Spleen (tissue), 7 donors: Measurements from ENCODE around the gene PEAK1.

Source experiments
- POLR2A ChIP-seq, 3 donors: fragments of 450-650 bp; IDR thresholded peaks; one replicate each; pipeline ENCODE4 v1.5.1; 2017; ENCODE audit warnings: antibody characterized with exemption in 3 of 3, mild to moderate bottlenecking in 1 of 3
- POLR2AphosphoS5 ChIP-seq, 3 donors: sonication (generic); formaldehyde crosslinking; IDR thresholded peaks; one replicate each; pipeline ENCODE4 v1.5.1; 2017; ENCODE audit warnings: antibody characterized with exemption in 3 of 3
- TF ChIP-seq, protein P1 (sequence below), 11 experiments: fragments of 200-600 bp in 7 of 11; fragments of 450-650 bp in 4 of 11; sonication (generic) in 4 of 11; IDR thresholded peaks in 8 of 11; conservative IDR thresholded peaks in 3 of 11; 1 replicate in 7 of 11; 2 replicates in 4 of 11; pipeline versions ENCODE4 v1.4.0 to v1.8.0; 2016 to 2021; ENCODE audit warnings: antibody characterized with exemption in 11 of 11, inconsistent platforms in 4 of 11, mild to moderate bottlenecking in 1 of 11
- donor health status: DM: no; HTN: no; CAD: no; lungs with moderate emphysema.
- donor health status: DM: no; HTN: no; CAD: no.
- donor health status: DM: no; HTN: no; CAD: no.

DNA sequence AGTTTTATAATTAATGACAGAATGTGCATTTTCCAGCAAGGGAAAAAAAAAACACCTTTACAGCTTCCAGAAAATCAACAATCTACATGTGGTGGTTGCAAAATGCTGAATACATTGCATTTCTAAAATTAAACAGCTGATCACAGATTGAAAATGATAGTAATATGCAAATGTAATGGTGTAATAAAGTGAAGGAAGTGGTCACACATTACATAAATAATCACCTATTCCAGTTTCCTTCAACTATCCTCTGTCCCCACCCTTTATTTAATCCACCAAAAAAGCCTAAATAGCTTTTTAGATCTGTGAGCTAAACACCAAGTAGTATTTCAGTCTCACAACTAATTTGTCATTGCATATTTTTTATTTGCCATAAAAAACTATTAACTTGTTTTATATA is 110.5 kb downstream of the PEAK1 start:
- TF ChIP-seq, protein P1, sequence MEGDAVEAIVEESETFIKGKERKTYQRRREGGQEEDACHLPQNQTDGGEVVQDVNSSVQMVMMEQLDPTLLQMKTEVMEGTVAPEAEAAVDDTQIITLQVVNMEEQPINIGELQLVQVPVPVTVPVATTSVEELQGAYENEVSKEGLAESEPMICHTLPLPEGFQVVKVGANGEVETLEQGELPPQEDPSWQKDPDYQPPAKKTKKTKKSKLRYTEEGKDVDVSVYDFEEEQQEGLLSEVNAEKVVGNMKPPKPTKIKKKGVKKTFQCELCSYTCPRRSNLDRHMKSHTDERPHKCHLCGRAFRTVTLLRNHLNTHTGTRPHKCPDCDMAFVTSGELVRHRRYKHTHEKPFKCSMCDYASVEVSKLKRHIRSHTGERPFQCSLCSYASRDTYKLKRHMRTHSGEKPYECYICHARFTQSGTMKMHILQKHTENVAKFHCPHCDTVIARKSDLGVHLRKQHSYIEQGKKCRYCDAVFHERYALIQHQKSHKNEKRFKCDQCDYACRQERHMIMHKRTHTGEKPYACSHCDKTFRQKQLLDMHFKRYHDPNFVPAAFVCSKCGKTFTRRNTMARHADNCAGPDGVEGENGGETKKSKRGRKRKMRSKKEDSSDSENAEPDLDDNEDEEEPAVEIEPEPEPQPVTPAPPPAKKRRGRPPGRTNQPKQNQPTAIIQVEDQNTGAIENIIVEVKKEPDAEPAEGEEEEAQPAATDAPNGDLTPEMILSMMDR (IDR thresholded peaks at IDR 0.05 in 8 of 11, conservative IDR thresholded peaks at IDR 0.05 in 3 of 11), result no peak
- TF ChIP-seq POLR2AphosphoS5 (IDR thresholded peaks at IDR 0.05) (no peak), POLR2A (IDR thresholded peaks at IDR 0.05) (no peak)
